ENCODE data around the gene SNAPC5.

- TF ChIP-seq POLR2A (IDR thresholded peaks at IDR 0.05) (no peak), CTCF (IDR thresholded peaks at IDR 0.05) (no peak)
These were observed 34.9 kb downstream of the SNAPC5 start for GRCh38 chr15:66462627-66463026.
